ENCODE results near the gene ASCL2. TPM values are rescaled to one million over a fixed set of nuclear protein-coding genes. Genes with fewer than 3 reads are reported as not detected.

ASCL2 gene
- total RNA-seq, 3 donors from 2014 or later (not counting 1 experiment from before 2014, with no cell fraction given) = 10.8 to 16.8 (median 16.0) TPM

GRCh38 chr11:2234963-2235362 is 35.4 kb downstream of the ASCL2 start:
- Mint-ChIP-seq H3K4me3 (no peak overlapping the region), H3K27ac (no peak overlapping the region), H3K9me3 (peaks cover 5 to 8% of the 10 kb centered on the region in 2 donors), H3K36me3 (peaks cover 21% of the 10 kb centered on the region), H3K27me3 (ENCODE audit: low read depth in 2 of 2) (peaks cover 12 to 16% of the 10 kb centered on the region in 2 donors), H3K4me1 (no peaks in the 10 kb centered on the region)
- Histone ChIP-seq H3K27me3 (ENCODE audit: control insufficient read depth, insufficient read depth, low read length) (no peaks in the 10 kb centered on the region), H3K4me3 (ENCODE audit: low read length) (no peak overlapping the region), H3K4me1 (ENCODE audit: control insufficient read depth, insufficient read depth, low read length) (no peaks in the 10 kb centered on the region), H3K36me3 (ENCODE audit: control insufficient read depth, insufficient read depth, low read length) (no peaks in the 10 kb centered on the region), H3K9me3 (ENCODE audit: control insufficient read depth, insufficient read depth, low read length) (no peaks in the 10 kb centered on the region), H3K27ac (ENCODE audit: low read length) (no peak overlapping the region)
- ATAC-seq (no peak), DNase-seq (no peak)
- TF ChIP-seq CTCF (IDR thresholded peaks at IDR 0.05) = no peak
- intact Hi-C loops (cut with micrococcal nuclease) = no loop called here
- WGBS (ENCODE audit: insufficient coverage) = 90% methylated on average over 10 of the region's 10 CpGs

GRCh38 chr11:2233693-2234455 is 36.5 kb downstream of the ASCL2 start:
- H3K27ac ChIP-seq (ENCODE audit: low read length) = no peak overlapping the region
- intact Hi-C loops (cut with micrococcal nuclease) = no loop called here
- peaks cover 7% of the 10 kb centered on the region for H3K9me3 ChIP-seq (ENCODE audit: control insufficient read depth, insufficient read depth, low read length)
- H3K4me3 Mint-ChIP-seq = no peak overlapping the region
- H3K27me3 Mint-ChIP-seq (ENCODE audit: low read depth in 2 of 2) = peaks cover 17 to 24% of the 10 kb centered on the region in 2 donors
- H3K36me3 ChIP-seq (ENCODE audit: control insufficient read depth, insufficient read depth, low read length) = no peaks in the 10 kb centered on the region
- peaks cover 7 to 15% of the 10 kb centered on the region in 2 donors for H3K9me3 Mint-ChIP-seq
- ATAC-seq (no peak), DNase-seq (no peak)
- H3K27me3 ChIP-seq (ENCODE audit: control insufficient read depth, insufficient read depth, low read length) = no peaks in the 10 kb centered on the region
- H3K4me3 ChIP-seq (ENCODE audit: low read length) = no peak overlapping the region
- no peak overlapping the region for H3K27ac Mint-ChIP-seq
- no peak for TF ChIP-seq CTCF (IDR thresholded peaks at IDR 0.05)
- 87% methylated on average over 9 of the region's 10 CpGs for WGBS (ENCODE audit: insufficient coverage)
- no peaks in the 10 kb centered on the region for H3K4me1 ChIP-seq (ENCODE audit: control insufficient read depth, insufficient read depth, low read length)
- no peaks in the 10 kb centered on the region for H3K4me1 Mint-ChIP-seq
- peaks cover 22% of the 10 kb centered on the region for H3K36me3 Mint-ChIP-seq

- Histone ChIP-seq H3K9me3 (ENCODE audit: control insufficient read depth, insufficient read depth, low read length) (peaks cover 7% of the 10 kb centered on the region), H3K4me1 (ENCODE audit: control insufficient read depth, insufficient read depth, low read length) (no peaks in the 10 kb centered on the region), H3K4me3 (ENCODE audit: low read length) (no peak overlapping the region), H3K36me3 (ENCODE audit: control insufficient read depth, insufficient read depth, low read length) (no peaks in the 10 kb centered on the region), H3K27ac (ENCODE audit: low read length) (no peak overlapping the region), H3K27me3 (ENCODE audit: control insufficient read depth, insufficient read depth, low read length) (no peaks in the 10 kb centered on the region)
- no peak overlapping the region for H3K4me3 Mint-ChIP-seq
- H3K27me3 Mint-ChIP-seq (ENCODE audit: low read depth in 2 of 2) = peaks cover 18 to 28% of the 10 kb centered on the region in 2 donors
- peaks cover 7 to 18% of the 10 kb centered on the region in 2 donors for H3K9me3 Mint-ChIP-seq
- no CpG with 5 or more reads among the region's 2 CpGs for WGBS (ENCODE audit: insufficient coverage)
- H3K27ac Mint-ChIP-seq = no peak overlapping the region
- DNase-seq (no peak), ATAC-seq (no peak)
- H3K36me3 Mint-ChIP-seq = peaks cover 27% of the 10 kb centered on the region
- no peaks in the 10 kb centered on the region for H3K4me1 Mint-ChIP-seq
- no peak for TF ChIP-seq CTCF (IDR thresholded peaks at IDR 0.05)
- intact Hi-C loops (cut with micrococcal nuclease) = no loop called here
These were observed 40.6 kb downstream of the ASCL2 start for GRCh38 chr11:2229713-2230297.

Data from natural killer cell (primary cell).